ENCODE results near the gene MCRIP2.
A peak's percentile ranks its signal among the peaks of the same experiment; 100 is the strongest.

Gene MCRIP2

DNA sequence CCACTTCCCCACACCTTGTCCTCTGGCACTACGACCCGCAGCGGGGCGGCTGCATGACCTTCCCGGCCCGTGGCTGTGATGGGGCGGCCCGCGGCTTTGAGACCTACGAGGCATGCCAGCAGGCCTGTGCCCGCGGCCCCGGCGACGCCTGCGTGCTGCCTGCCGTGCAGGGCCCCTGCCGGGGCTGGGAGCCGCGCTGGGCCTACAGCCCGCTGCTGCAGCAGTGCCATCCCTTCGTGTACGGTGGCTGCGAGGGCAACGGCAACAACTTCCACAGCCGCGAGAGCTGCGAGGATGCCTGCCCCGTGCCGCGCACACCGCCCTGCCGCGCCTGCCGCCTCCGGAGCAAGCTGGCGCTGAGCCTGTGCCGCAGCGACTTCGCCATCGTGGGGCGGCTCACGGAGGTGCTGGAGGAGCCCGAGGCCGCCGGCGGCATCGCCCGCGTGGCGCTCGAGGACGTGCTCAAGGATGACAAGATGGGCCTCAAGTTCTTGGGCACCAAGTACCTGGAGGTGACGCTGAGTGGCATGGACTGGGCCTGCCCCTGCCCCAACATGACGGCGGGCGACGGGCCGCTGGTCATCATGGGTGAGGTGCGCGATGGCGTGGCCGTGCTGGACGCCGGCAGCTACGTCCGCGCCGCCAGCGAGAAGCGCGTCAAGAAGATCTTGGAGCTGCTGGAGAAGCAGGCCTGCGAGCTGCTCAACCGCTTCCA lies 8.1 kb upstream of the MCRIP2 start:
- DNase-seq: no peak

DNA sequence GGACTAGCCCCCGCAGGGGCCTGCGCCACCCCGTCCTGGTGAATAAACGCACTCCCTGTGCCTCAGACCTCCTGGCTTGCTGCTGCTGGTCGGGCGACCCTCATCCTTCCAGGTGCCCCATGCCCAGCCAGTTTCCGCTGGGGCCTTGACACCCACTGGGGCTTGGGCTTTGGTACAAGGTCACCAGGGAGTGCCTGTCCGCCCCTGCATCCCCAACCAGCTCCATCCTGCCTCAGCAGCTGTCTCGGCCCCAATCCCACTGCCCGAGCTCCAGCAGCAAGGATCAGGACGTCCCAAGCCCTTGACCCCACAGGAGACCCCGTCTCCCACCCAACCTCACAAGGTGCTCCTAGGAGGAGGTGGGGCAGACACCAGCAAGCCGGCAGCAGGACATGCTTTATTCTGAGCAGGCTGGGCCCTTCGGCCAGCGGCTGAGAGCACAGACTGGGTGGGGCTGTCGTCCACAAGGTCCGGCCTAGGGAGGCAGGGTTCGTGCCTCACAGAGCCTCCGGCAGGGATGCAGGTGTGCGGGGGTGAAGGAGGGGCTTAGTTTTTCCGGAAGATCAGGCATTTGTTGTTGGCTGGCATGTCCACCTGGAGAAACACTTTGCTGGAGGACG lies 7.5 kb upstream of the MCRIP2 start:
- DNase-seq: no peak

DNA sequence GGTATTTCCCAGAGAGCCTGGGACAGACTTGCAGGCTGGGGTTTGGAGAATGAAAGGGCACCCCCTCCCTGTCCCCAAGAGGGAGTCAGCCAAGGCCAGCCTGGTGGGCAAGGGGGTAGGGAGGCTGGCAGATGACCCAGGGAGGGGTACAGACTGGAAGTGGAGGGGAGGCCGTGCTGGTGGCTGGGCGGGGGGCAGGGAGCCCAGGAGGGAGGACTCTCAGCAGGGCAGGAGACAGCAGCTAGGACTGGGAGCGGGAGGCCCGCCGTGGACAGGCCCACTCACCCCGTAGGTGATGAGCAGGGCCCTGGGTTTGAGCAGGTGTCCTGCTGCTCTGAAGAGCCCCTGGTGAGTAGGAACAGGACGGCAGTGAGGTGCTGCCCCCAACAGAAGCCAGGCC lies 6.6 kb upstream of the MCRIP2 start:
- no peak for DNase-seq

GRCh38 chr16:635573-636205 lies 5.9 kb upstream of the MCRIP2 start:
- peak; percentile 27 for DNase-seq

- DNase-seq: peak; percentile 98
Observed at GRCh38 chr16:636206-637080, 5.2 kb upstream of the MCRIP2 start, which contains the start of gene METTL26. METTL26 (minus strand) TSS chr16:636305; CDS start chr16:636290, 15 bp downstream.

GRCh38 chr16:637081-638018 lies 4.3 kb upstream of the MCRIP2 start:
- peak; percentile 95 for DNase-seq

GRCh38 chr16:638034-638543 lies 3.5 kb upstream of the MCRIP2 start:
- DNase-seq: no peak

DNA sequence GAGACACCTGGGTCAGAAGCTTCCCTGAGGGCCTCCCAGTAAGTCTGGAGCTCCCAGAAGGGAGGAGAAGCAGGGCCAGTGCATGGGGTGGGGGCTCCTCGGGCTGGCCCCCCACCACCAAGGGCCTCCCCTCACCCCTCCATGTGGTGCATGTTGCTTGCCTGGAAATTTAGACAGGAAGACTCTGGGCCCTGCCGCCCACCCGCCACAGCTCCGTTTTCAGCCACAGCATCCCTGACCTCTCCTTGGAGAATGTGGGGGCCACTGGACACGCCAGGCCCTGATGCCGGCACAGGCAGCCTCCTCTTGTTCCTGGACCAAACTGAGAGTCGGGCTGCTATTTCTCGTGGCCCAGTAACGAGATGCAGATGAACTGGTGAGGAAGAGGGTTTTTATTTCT lies 2.8 kb upstream of the MCRIP2 start:
- no peak for DNase-seq

- no peak for DNase-seq
Observed at GRCh38 chr16:640614-641013, 1.0 kb upstream of the MCRIP2 start.

DNA sequence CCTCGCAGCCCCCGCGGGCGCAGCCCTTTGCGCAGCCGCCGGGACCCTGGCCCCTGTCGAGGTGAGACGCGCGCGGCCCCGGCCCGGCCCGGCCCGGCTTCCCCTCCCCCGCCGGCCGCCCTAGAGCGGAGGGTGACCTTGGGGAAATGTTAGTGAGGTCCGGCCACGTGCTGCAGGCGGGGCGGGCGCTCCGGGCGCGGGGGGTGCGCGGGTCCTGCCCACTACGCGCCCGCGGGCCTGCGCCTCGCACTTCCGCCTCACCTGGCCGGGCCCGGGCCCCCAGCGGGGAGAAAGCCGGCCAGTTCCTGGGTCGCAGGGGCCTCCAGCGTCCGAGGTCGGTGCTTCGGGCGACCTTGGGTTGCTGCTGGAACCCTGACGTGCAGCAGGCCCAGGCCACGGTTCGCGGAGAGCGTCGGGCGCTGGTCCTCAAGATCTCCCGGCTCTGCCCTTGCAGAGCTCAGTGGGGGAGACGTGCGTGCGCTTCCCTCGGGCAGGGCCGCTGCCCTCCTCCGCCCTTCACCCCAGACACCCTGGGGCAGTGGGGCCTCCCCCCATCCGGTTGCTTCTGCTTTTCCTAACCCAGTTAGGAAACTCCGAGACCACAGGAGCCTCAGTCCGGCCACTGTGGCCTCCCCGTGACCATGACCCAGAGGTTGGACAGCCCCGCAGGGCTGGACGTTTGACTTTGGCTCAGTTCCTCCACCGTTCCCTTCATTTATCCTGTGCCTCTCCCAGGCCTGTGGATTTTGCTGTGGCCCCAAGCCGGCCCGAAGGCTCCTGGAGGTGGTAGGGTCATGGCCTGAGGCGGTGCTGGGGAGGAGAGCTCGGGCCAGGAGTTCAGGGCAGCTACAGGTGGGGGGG lies 791 bp downstream of the MCRIP2 start:
- DNase-seq: peak; percentile 76

DNA sequence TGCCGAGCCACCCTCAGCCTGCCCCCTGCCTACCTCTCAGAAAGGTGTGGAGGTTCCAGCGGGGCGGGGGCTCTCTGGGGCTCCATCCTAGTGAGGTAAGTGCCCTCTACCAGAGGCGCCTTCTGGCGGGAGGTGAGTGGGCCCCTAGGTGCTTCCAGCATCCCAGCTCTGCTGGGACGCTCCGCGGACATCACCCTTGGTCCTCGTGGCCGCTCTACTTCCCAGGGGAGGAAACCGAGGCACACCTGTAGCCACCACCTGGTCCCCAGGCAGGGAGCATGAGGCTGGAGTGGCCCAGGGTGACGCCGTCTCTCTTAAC lies 1.4 kb downstream of the MCRIP2 start:
- DNase-seq: no peak

DNA sequence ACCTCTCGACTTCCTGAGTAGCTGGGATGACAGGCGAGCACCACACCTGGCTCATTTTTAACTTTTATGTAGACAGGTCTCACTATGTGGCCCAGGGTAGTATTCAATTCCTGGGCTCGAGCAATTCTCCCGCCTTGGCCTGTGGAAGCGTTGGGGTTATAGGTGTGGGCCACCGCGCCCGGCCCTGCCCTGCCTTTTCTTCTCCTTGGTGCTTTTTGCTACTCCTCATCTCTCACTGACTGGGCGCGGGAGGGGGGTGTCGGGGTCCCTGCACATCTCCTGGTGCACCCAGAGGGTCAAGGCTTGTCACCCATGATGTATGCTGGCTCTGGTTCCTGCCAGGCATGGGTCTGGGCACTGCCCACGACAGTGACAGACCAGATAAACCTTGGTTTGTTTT lies 2.9 kb downstream of the MCRIP2 start:
- DNase-seq: no peak

DNA sequence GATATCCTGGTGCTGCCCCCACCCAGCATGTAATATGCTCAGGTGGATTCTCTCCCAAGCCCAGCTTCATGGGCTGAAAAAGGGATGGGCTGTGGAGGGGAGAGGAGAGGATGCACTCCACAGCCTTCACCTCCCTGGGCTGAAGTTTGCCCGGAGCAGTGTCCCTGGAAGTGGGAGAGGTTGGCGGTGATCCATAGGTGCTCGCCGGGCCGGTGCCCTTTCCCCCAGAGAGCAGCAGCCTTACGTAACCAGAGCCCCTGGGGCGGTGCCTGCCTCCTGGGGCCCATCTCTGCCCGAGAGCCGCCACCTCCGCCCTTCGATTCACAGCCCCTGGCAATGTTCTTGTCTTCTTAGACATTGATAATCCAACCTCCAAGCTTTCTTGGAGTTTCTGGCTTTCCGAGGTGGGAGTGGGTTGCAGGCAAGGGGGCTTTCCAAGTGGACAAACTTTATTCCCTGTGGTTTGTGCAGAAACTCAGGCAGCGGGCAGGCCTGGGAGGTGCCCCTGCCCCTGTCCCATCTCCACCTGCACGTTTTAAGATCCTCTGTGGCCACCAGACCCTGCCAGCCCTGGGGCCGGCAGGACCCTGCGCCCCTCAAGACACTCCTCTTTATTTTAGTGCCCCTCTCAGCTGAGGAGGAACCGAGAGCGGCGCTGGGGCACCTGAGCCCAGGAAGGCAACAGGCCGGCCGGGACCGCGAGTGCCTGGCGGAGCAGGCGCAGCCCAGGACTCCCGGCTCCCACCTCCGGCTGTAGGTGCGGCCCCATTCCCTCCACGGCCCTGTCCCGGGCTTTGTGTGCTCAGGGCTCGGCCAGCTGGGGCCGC lies 4.4 kb downstream of the MCRIP2 start:
- no peak for DNase-seq

- no peak for DNase-seq
Observed at GRCh38 chr16:646679-647172, 5.1 kb downstream of the MCRIP2 start.

DNA sequence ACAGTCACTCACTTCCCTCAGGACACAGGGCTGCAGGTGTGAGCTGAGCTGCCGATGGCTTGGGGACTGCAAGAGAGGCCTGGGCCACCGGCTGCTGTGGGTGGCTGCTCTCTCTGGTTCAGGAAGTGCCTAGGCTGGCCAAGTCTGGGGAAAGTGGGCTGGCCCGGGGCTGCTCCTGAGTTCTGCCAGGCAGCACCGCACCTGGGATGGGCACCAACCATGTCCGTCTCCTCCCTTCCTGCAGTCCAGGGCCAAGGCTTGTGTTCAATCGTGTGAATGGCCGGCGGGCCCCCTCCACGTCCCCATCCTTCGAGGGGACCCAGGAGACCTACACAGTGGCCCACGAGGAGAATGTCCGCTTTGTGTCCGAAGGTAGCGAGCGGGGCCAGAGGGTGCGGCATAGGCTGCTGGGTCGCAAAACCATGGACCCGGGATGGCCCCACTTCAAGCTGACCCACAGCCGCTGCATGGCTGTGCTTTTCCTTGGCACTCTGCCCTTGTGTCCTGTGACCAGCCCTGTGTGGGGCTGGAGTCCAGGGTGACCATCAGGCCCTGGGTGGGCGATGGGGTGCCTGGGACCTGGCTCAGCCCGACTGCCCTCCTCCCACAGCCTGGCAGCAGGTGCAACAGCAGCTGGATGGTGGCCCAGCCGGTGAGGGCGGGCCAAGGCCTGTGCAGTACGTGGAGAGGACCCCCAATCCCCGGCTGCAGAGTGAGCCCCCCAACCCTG lies 5.7 kb downstream of the MCRIP2 start:
- DNase-seq: no peak

DNA sequence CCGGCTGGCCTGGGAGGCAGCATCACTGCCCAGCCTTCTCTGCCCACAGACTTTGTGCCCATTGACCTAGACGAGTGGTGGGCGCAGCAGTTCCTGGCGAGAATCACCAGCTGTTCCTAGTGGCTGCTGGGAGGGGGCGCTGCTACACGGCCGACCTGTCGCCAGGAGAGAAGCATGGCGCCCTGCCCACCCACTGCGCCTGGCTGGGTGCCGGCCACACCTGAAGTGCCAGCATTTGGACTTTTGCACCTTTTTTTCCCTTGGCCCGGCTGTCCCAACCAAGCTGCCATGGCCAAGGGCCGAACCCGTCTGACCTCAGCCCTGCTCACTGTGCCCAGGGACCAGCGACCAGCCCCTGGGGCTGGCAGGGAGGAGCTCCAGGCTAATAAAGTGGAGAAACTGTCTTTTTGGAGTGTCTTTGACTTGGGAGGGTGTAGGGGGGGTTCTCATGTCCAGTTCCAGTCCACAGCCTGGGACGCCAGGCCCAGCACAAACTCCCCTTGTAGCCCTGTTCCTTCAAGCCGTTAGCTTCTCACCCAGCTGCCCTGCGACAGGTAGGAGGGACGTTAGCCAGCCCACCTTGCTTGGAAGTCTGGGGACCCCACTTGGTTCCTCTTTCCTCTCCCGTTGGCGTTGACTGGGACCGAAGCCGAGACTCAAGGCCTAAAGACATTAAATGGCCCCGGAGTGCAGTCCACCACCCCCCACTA lies 6.6 kb downstream of the MCRIP2 start:
- peak; percentile 78 for DNase-seq

DNA sequence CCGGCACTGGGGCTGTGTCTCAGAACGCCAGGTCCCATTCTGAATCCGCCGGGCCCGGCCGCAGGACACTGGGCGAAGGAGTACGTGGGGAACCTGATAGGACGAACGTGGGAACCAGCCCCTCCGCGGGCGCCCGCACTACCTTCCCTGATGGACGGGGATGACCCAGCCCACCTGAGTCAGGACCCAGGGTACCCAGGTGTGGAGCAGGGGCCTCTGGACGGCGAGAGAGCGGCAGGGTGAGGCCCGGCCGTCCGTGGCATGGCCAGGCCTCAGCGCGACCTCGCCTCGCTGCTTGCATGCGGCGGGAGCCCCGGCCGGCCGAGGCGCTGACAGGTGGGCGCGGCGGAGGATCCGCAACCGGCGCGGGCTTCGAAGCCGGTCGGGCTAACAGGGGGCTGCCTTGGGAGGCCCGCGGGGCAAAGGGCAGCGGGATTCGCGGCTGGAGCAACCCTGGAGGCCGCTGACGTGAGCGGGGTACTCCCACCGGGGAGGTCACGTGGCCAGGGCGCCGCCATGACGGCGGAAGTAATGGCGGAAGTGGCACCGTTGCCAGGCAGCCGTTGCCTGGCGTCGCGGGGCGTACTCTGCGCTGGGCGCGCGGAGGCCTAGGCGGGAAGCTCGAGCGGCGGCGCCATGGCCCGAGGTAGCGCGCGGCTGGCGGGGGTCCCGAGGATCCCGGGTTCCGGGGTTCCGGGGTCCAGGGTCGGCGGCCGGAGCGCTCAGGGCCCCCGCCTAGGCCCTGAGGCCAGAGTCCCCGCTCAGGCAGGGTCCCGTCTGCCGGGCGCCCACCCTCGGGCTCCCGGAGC lies 7.4 kb downstream of the MCRIP2 start, which contains the start of gene WDR90:
Gene WDR90, plus strand, starts transcription at position 585 of the 809 bp plus-strand sequence. Its CDS starts 52 bp downstream, at position 637.
- peak; percentile 98 for DNase-seq

Data from hematopoietic multipotent progenitor cell treated with erythropoietin and hydrocortisone succinate and interleukin-3 and kit ligand, for 4 days (in vitro differentiated cells).